Nephron (organoid): ENCODE measurements around the gene IRX5.

Experiments used
- H3K27ac Mint-ChIP-seq, 3 experiments: 2 replicates each; pipeline ENCODE4 v1.8.0; 2020; ENCODE audit warnings: mixed read lengths in 3 of 3, mild to moderate bottlenecking in 2 of 3, moderate library complexity in 1 of 3
- H3K27me3 Mint-ChIP-seq: 2 replicates; pipeline ENCODE4 v1.8.0; 2021; ENCODE audit warnings: low read depth, mild to moderate bottlenecking, moderate library complexity, mixed read lengths
- H3K36me3 Mint-ChIP-seq: 2 replicates; pipeline ENCODE4 v1.8.0; 2020; ENCODE audit warnings: low read depth, mixed read lengths
- H3K4me1 Mint-ChIP-seq: 2 replicates; pipeline ENCODE4 v1.8.0; 2020; ENCODE audit warnings: mixed read lengths
- H3K4me3 Mint-ChIP-seq, 3 experiments: 2 replicates each; pipeline ENCODE4 v1.8.0; 2020; ENCODE audit warnings: mild to moderate bottlenecking in 3 of 3, mixed read lengths in 3 of 3, moderate library complexity in 2 of 3
- H3K9me3 Mint-ChIP-seq: 2 replicates; pipeline ENCODE4 v1.8.0; 2020; ENCODE audit warnings: mixed read lengths
- CTCF ChIP-seq, 3 experiments: fragments of 200-600 bp; sonication (generic); IDR thresholded peaks; one replicate each; pipeline ENCODE4 v1.5.0; 2021; ENCODE audit warnings: antibody characterized with exemption in 3 of 3; ENCODE audit not compliant: unreplicated experiment in 3 of 3

IRX5 gene

GRCh38 chr16:54970016-54970415 is 39.4 kb downstream of the IRX5 start:
- H3K27me3 Mint-ChIP-seq, result peaks cover 48% of the 10 kb centered on the region
- H3K4me3 Mint-ChIP-seq, result no peak overlapping the region
- H3K9me3 Mint-ChIP-seq, result peaks cover 2% of the 10 kb centered on the region
- H3K4me1 Mint-ChIP-seq, result peaks cover 8% of the 10 kb centered on the region
- TF ChIP-seq CTCF (IDR thresholded peaks at IDR 0.05; ENCODE audit: unreplicated experiment in 3 of 3), result no peak
- H3K36me3 Mint-ChIP-seq, result no peaks in the 10 kb centered on the region
- H3K27ac Mint-ChIP-seq, result no peak overlapping the region

- Mint-ChIP-seq H3K4me3 (no peak overlapping the region), H3K27me3 (peaks cover 60% of the 10 kb centered on the region), H3K4me1 (peaks cover 16% of the 10 kb centered on the region), H3K36me3 (no peaks in the 10 kb centered on the region), H3K27ac (no peak overlapping the region), H3K9me3 (peaks cover 2% of the 10 kb centered on the region)
- TF ChIP-seq CTCF (IDR thresholded peaks at IDR 0.05; ENCODE audit: unreplicated experiment in 3 of 3), result no peak
Observed at GRCh38 chr16:54974367-54974766, 43.7 kb downstream of the IRX5 start.

GRCh38 chr16:54976651-54977200 is 46.1 kb downstream of the IRX5 start:
- Mint-ChIP-seq H3K4me3 (no peak overlapping the region), H3K9me3 (peaks cover 2% of the 10 kb centered on the region), H3K27me3 (peaks cover 60% of the 10 kb centered on the region), H3K36me3 (no peaks in the 10 kb centered on the region), H3K4me1 (peaks cover 16% of the 10 kb centered on the region), H3K27ac (no peak overlapping the region)
- TF ChIP-seq CTCF (IDR thresholded peaks at IDR 0.05; ENCODE audit: unreplicated experiment in 3 of 3), result no peak

GRCh38 chr16:54977211-54977610 is 46.5 kb downstream of the IRX5 start:
- peaks cover 64% of the 10 kb centered on the region for H3K27me3 Mint-ChIP-seq
- H3K4me1 Mint-ChIP-seq, result peaks cover 16% of the 10 kb centered on the region
- peaks cover 2% of the 10 kb centered on the region for H3K9me3 Mint-ChIP-seq
- no peak for TF ChIP-seq CTCF (IDR thresholded peaks at IDR 0.05; ENCODE audit: unreplicated experiment in 3 of 3)
- no peak overlapping the region for H3K27ac Mint-ChIP-seq
- no peaks in the 10 kb centered on the region for H3K36me3 Mint-ChIP-seq
- no peak overlapping the region for H3K4me3 Mint-ChIP-seq

- H3K27ac Mint-ChIP-seq, result no peak overlapping the region
- H3K9me3 Mint-ChIP-seq, result no peaks in the 10 kb centered on the region
- H3K4me3 Mint-ChIP-seq, result no peak overlapping the region
- H3K36me3 Mint-ChIP-seq, result no peaks in the 10 kb centered on the region
- peaks cover 56% of the 10 kb centered on the region for H3K27me3 Mint-ChIP-seq
- peaks cover 15% of the 10 kb centered on the region for H3K4me1 Mint-ChIP-seq
- TF ChIP-seq CTCF (IDR thresholded peaks at IDR 0.05; ENCODE audit: unreplicated experiment in 3 of 3), result no peak
Observed at GRCh38 chr16:54980821-54981220, 50.2 kb downstream of the IRX5 start.
